PC-9 (cell line): ENCODE results near the gene EGFL8. TPM values are rescaled to one million over a fixed set of nuclear protein-coding genes. Genes with fewer than 3 reads are reported as not detected.

Source experiments
- BruUV-seq: library from RNA; stranded (reverse); fragments of 400-500 nt; replicated peaks from 2 replicates; lab custom pipeline; 2021; lab: Mats Ljungman, UMichigan
- CTCF ChIA-PET: fragments of 300-600 bp; sonication (Branson Sonifier 250); formaldehyde crosslinking; loops from one replicate; lab custom pipeline; 2022; ENCODE audit warnings: antibody characterized with exemption; lab: Charles Lee
- POLR2A ChIA-PET: fragments of 300-600 bp; sonication (Branson Sonifier 250); formaldehyde crosslinking; loops from one replicate; lab custom pipeline; 2022; ENCODE audit warnings: antibody characterized with exemption; ENCODE audit not compliant: unreplicated experiment; lab: Charles Lee
- DNase-seq, 2 experiments: peaks; one replicate each; pipeline versions ENCODE4 v3.0.0 to v3.0.0-alpha.2; 2015 to 2022; ENCODE audit warnings: mixed read lengths in 1 of 2
- H2AFZ ChIP-seq: fragments of 200-600 bp; sonication (generic); 2 replicates; pipeline ENCODE4 v1.8.1; 2017; ENCODE audit warnings: antibody characterized with exemption
- H3F3A ChIP-seq: fragments of 200-600 bp; sonication (generic); 2 replicates; pipeline ENCODE4 v1.8.1; 2017; ENCODE audit warnings: antibody characterized with exemption, mild to moderate bottlenecking, low read depth; ENCODE audit not compliant: insufficient read depth
- H3K27ac ChIP-seq: fragments of 200-600 bp; sonication (generic); 2 replicates; pipeline ENCODE4 v1.6.1; 2016; ENCODE audit warnings: mixed run types
- H3K27me3 ChIP-seq: fragments of 200-600 bp; sonication (generic); 2 replicates; pipeline ENCODE4 v1.6.1; 2016; ENCODE audit warnings: low read depth, mixed run types; ENCODE audit not compliant: insufficient read depth
- H3K36me3 ChIP-seq: fragments of 200-600 bp; sonication (generic); 2 replicates; pipeline ENCODE4 v1.6.1; 2016; ENCODE audit warnings: low read depth, mixed run types
- H3K4me1 ChIP-seq: fragments of 200-600 bp; sonication (generic); replicated peaks from 2 replicates; pipeline ENCODE4 v1.6.1; 2016; ENCODE audit warnings: mixed run types; ENCODE audit not compliant: insufficient read depth
- H3K4me2 ChIP-seq: fragments of 200-600 bp; sonication (generic); 2 replicates; pipeline ENCODE4 v1.6.1; 2017; ENCODE audit warnings: mixed run types
- H3K4me3 ChIP-seq: fragments of 200-600 bp; sonication (generic); 2 replicates; pipeline ENCODE4 v1.6.1; 2016; ENCODE audit warnings: mixed run types
- H3K79me2 ChIP-seq: fragments of 200-600 bp; sonication (generic); 2 replicates; pipeline ENCODE4 v1.6.1; 2017; ENCODE audit warnings: low read depth, mixed run types
- H3K9me2 ChIP-seq: fragments of 200-600 bp; sonication (generic); 2 replicates; pipeline ENCODE4 v1.8.1; 2017; ENCODE audit warnings: mild to moderate bottlenecking; ENCODE audit not compliant: insufficient read depth
- H3K9me3 ChIP-seq: fragments of 200-600 bp; sonication (generic); 2 replicates; pipeline ENCODE4 v1.8.1; 2016; ENCODE audit warnings: low read depth; ENCODE audit not compliant: insufficient read depth
- H4K20me1 ChIP-seq: fragments of 200-600 bp; sonication (generic); 2 replicates; pipeline ENCODE4 v1.8.1; 2017; ENCODE audit not compliant: insufficient read depth
- CTCF ChIP-seq: fragments of 200-600 bp; sonication (generic); conservative IDR thresholded peaks from 2 replicates; pipeline ENCODE4 v1.6.1; 2017; ENCODE audit warnings: mixed run types, antibody characterized with exemption, mild to moderate bottlenecking, moderate library complexity
- EZH2 ChIP-seq: fragments of 200-600 bp; sonication (generic); IDR thresholded peaks from 2 replicates; pipeline ENCODE4 v1.8.0; 2017; ENCODE audit warnings: antibody characterized with exemption, low read depth
- intact Hi-C: fragments of 100-400 bp; cut with micrococcal nuclease; formaldehyde crosslinking; loops from one replicate; pipeline ENCODE4 v1.10.0; 2022; ENCODE audit not compliant: unreplicated experiment
- total RNA-seq: library from RNA; stranded (reverse); gene quantifications from 2 replicates; pipeline ENCODE4 v1.2.3, GENCODE V29; 2021

The EGFL8 gene
- total RNA-seq, 1 experiment from 2014 or later: 26.0 TPM

- peak overlapping the region; percentile 83; the same call in 1 of the 2 replicates for H3K4me2 ChIP-seq
- TSS peak; percentile 6 for BruUV-seq
- POLR2A ChIA-PET: interaction anchor here (0.7 kb wide), 1 partner anchor 1552 kb away, joined by 3 read pairs; no protein-coding TSS in a partner anchor
Measured at GRCh38 chr6:32179766-32180405, 15.5 kb downstream of the EGFL8 start.

GRCh38 chr6:32181148-32181702, 16.8 kb downstream of the EGFL8 start:
- POLR2A ChIA-PET: interaction anchor here (0.6 kb wide), 1 partner anchor 64 kb away, joined by 3 read pairs; no protein-coding TSS in a partner anchor
- no peak overlapping the region for H3K27ac ChIP-seq

More at GRCh38 chr6:32179766-32180405, 15.5 kb downstream of the EGFL8 start:
- Histone ChIP-seq H3K9me2 (no peaks in the 10 kb centered on the region), H3K27ac (no peak overlapping the region), H3K9me3 (no peaks in the 10 kb centered on the region), H3K4me3 (no peak overlapping the region), H3K79me2 (peaks cover 20% of the 10 kb centered on the region), H3K4me1 (peaks cover 21% of the 10 kb centered on the region), H2AFZ (no peak overlapping the region), H4K20me1 (no peaks in the 10 kb centered on the region), H3K36me3 (no peaks in the 10 kb centered on the region), H3F3A (peaks cover 21% of the 10 kb centered on the region; the same call in 1 of the 2 replicates), H3K27me3 (no peaks in the 10 kb centered on the region)
- CTCF ChIA-PET: interaction anchor here (0.6 kb wide), 1 partner anchor 36 kb away, joined by 3 read pairs; no protein-coding TSS in a partner anchor
- intact Hi-C loops: loop anchor here (10.0 kb wide), 1 partner anchor 515 kb away; the partner anchor contains the start of genes C6orf47, CSNK2B, GPANK1 and LY6G5B
- no peak for DNase-seq
- TF ChIP-seq EZH2 (no peak), CTCF (no peak)

More at GRCh38 chr6:32181148-32181702, 16.8 kb downstream of the EGFL8 start:
- H3K9me3 ChIP-seq: no peaks in the 10 kb centered on the region
- no peaks in the 10 kb centered on the region for H3K27me3 ChIP-seq
- CTCF ChIA-PET: no interaction called here
- H3K36me3 ChIP-seq: no peaks in the 10 kb centered on the region
- no peaks in the 10 kb centered on the region for H4K20me1 ChIP-seq
- H3K4me3 ChIP-seq: no peak overlapping the region
- no peaks in the 10 kb centered on the region for H3K9me2 ChIP-seq
- H2AFZ ChIP-seq: no peak overlapping the region
- peaks cover 11% of the 10 kb centered on the region for H3K79me2 ChIP-seq
- peaks cover 15% of the 10 kb centered on the region for H3K4me1 ChIP-seq
- peaks cover 20% of the 10 kb centered on the region; the same call in 1 of the 2 replicates for H3F3A ChIP-seq
- H3K4me2 ChIP-seq: no peak overlapping the region
- no TSS peak for BruUV-seq
- TF ChIP-seq CTCF (no peak), EZH2 (no peak)
- intact Hi-C loops: no loop called here
- no peak for DNase-seq
